C4-2B (cell line): ENCODE measurements around the gene STAT6.

Experiments used
- ZFX ChIP-seq: fragments of 450-650 bp; IDR thresholded peaks from 2 replicates; pipeline ENCODE4 v1.6.1; 2017
- TF ChIP-seq, protein P1 (sequence below): fragments of 450-650 bp; conservative IDR thresholded peaks from 2 replicates; pipeline ENCODE4 v1.5.1; 2017; ENCODE audit warnings: mild to moderate bottlenecking

GRCh38 chr12:57146961-57147944 lies 36.1 kb upstream of the STAT6 start, which contains the start of gene LRP1-AS:
- TF ChIP-seq, protein P1, sequence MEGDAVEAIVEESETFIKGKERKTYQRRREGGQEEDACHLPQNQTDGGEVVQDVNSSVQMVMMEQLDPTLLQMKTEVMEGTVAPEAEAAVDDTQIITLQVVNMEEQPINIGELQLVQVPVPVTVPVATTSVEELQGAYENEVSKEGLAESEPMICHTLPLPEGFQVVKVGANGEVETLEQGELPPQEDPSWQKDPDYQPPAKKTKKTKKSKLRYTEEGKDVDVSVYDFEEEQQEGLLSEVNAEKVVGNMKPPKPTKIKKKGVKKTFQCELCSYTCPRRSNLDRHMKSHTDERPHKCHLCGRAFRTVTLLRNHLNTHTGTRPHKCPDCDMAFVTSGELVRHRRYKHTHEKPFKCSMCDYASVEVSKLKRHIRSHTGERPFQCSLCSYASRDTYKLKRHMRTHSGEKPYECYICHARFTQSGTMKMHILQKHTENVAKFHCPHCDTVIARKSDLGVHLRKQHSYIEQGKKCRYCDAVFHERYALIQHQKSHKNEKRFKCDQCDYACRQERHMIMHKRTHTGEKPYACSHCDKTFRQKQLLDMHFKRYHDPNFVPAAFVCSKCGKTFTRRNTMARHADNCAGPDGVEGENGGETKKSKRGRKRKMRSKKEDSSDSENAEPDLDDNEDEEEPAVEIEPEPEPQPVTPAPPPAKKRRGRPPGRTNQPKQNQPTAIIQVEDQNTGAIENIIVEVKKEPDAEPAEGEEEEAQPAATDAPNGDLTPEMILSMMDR, result no peak
- no peak for TF ChIP-seq ZFX
